HT1080 (cell line): ENCODE measurements around the gene CRAMP1. TPM values are rescaled to one million over a fixed set of nuclear protein-coding genes. Genes with fewer than 3 reads are reported as not detected.
"Not testable (repeated sequence)": the region's sequence is repeated elsewhere in the genome, so short reads cannot be mapped to it uniquely, and the experiment has no call there.

Source experiments
- DNase-seq: peaks from one replicate; pipeline ENCODE4 v3.0.0-alpha.2; 2015; ENCODE audit warnings: low read depth
- polyA plus RNA-seq, 2 experiments: library from polyadenylated mRNA; depleted of rRNA; stranded (reverse); fragments of >200 nt; gene quantifications; 2 replicates each; pipeline ENCODE4 v1.2.3, GENCODE V29; 2015
- total RNA-seq: library from RNA; depleted of rRNA; stranded (reverse); fragments of >200 nt; shearing (Covaris generic); gene quantifications from 2 replicates; pipeline ENCODE4 v1.2.3, GENCODE V29; 2014; rRNA removed

Gene CRAMP1
- total RNA-seq, result 5.7 and 7.0 TPM in 2 replicates
- polyA plus RNA-seq (2015; cell fraction: cytosol; rRNA removed), result 6.9 TPM in 2 replicates
- polyA plus RNA-seq (2015; cell fraction: nucleus; rRNA removed), result 20.6 and 24.2 TPM in 2 replicates

- no peak for DNase-seq
Observed at GRCh38 chr16:1612320-1613111, at the start of gene CRAMP1. Gene CRAMP1 (plus strand): TSS chr16:1612360. CDS start chr16:1614640, 2,280 bp downstream.

- no peak for DNase-seq
Observed at GRCh38 chr16:1563786-1564185, 48.4 kb upstream of the CRAMP1 start.

GRCh38 chr16:1564325-1564724, 47.8 kb upstream of the CRAMP1 start:
- DNase-seq, result no peak

- DNase-seq, result no peak
Observed at GRCh38 chr16:1565083-1565805, 46.9 kb upstream of the CRAMP1 start.

DNA sequence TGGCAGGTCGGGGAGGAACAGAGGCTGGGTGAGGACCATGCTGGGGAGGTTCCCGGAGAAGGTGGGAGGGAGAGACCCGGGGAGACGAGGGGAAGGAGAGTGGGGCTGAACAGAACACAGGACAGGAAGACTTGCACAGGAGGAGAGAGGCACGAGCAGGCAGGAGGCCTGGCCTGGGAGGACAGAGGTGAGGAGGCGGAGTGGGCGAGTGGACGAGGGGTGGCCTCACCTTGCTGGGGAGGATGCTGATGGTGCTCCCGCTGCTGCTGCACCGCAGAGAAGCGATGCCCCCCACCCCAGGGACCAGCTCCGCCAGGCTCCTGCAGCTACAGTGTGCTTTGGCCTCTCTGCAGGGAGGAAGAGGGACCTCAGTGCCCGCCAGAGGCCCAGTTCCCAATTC, 44.2 kb upstream of the CRAMP1 start:
- DNase-seq, result no peak

GRCh38 chr16:1571012-1571671, 41.0 kb upstream of the CRAMP1 start:
- DNase-seq, result no peak

- DNase-seq, result peak; percentile 25
Observed at GRCh38 chr16:1572673-1573072, 39.5 kb upstream of the CRAMP1 start.

DNA sequence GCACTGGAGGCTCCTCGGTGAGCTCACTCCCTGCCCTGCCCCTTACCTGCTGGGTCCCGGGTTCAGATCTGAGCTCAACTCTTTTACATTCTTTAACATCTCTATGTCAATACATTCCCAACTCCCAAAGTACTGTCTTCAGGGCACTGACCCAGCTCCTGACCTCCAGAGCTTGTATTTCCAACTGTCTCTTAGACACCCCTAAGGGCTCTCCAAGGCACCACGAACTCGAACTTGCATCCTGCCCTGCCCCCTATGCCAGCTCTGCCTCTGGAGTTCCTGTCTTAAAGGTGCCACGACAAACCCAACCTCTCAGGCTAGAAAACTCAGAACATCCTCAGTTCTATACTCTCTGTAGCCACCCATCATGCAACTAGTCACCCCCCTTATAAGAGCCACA, 38.9 kb upstream of the CRAMP1 start:
- no peak for DNase-seq

GRCh38 chr16:1575578-1575977, 36.6 kb upstream of the CRAMP1 start:
- peak; percentile 47 for DNase-seq

DNA sequence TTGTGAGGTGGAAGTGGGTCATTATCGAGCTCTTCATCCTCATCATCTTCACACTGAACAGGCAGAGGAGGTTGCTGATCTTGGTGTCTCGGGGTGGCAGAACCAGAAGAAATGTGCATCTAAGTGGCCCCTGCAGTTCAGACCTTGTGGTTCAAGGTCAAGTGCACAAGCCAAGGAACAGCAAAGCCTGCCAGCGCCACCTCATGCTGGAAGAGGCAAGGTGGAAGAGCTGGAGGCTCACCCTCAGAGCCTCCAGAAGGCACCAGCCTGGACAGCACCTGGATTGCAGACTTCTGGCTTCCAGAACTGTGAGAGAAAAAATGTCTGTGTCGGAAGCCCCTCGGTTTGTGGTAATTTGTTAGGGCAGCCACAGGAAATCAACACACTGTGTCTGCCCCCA, 32.9 kb upstream of the CRAMP1 start:
- DNase-seq, result no peak

DNA sequence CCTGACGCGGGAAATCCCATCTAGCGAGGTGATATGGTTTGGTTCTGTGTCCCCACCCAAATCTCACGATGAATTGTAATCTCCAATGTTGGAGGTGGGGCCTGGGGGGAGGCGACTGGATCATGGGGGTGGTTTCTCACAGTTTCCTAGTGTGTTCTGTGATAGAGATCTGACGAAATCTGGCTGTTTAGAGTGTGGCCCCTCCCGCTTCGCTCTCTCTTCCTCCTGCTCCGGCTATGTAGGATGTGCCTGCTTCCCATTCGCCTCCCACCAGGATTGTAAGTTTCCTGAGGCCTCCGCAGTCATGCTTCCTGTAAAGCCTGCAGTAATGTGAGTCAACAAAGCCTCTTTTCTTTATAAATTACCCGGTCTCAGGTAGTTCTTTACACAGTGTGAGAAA, 31.9 kb upstream of the CRAMP1 start:
- DNase-seq, result peak; percentile 10

DNA sequence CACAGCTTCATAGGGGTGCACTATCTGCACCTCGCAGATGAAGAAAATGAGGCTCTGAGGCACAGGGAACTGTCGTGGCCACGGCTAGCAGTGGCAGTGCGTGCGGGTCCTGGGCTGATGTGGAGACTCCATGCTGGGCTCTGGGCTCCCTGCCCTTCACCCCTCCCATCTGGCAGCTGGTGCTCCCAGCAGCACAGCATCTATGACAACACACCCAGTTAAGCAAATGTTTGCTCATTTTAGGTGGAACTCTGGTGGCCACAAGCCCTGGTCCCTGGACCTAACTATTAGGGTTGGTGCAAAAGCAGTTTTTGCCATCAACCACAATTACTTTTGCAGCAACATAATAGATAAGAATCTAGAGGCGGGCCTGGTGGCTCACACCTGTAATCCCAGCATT, 31.2 kb upstream of the CRAMP1 start:
- DNase-seq, result no peak

GRCh38 chr16:1581804-1582203, 30.4 kb upstream of the CRAMP1 start:
- no peak for DNase-seq

DNA sequence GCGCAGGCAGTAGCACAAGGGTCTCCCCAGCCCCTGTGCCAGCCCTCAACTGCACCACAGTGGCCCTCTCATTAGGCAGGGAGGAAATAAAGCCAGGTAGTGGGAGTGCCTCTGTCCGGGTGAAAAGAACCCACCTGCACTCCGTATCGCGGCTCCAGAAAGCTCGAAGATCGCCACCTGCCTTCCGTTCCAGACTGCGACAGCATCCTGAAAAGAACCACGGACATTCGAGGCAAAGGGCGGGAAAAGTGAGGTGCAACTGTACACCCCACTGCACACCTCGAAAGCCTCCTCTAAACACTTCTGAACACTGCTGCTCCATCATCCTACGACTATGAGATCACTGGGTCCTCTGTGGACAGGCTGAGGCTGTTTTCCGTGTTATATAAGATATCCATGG, 29.0 kb upstream of the CRAMP1 start:
- DNase-seq, result no peak

DNA sequence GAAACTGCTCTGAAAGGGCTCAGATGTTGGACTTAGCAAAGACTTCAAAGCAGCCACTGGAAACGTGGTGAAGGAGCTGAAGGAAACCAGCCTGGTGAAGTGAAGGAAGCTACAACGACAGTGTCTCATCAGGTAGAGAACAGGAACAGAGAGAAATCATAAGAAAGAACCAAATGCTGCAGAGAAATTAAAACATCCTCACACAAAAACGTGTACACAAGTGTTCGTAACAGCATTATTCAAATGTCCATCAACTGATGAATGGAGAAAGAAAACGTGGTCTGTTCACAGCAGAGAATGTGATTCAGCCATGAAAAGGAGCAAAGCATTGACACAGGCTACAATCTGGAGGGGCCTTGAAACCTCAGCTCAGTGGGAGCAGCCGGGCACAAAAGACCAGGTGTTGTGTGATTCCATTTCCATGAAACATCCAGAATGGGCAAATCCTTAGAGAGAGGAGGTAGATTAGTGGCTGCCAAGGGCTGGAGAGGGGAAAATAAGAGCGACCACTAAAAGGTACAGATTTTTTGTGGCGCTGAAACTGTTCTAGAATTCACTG, 27.2 kb upstream of the CRAMP1 start:
- DNase-seq, result no peak

DNA sequence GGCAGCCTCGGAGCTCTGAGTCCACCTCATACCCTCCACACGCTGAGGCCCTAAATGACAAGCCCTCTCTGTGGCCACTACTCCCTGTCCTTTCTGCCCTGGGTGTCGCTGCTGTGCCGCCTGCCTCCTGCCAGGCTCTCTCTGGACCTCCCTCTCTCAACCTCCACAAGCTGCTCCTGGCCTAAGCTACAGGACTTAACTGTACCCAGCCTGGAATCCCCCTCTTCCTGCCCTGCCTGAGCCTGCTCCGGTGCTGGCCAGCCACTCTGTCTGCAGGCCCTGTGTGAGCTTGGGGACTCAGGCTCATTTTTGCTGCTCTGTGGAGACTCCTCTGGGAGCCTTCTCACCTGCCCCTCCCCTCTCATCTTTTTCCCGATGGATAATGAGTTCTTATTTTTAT, 21.8 kb upstream of the CRAMP1 start:
- no peak for DNase-seq

GRCh38 chr16:1590930-1591705, 21.0 kb upstream of the CRAMP1 start:
- no peak for DNase-seq

DNA sequence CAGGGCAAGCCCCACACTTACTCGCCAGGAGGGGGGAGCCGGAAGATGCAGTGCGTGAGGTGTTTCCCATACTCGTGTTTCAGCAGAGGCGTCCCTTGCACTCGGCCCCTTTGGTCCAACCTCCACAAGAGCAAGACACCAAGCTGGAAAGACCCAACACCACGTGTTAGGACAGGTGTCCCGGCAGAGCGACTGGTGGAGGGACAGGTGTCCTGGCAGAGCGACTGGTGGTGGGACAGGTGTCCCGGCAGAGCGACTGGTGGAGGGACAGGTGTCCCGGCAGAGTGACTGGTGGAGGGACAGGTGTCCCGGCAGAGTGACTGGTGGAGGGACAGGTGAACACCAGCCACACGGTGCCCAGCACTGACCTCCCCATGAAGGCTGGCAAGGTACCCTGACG, 19.7 kb upstream of the CRAMP1 start:
- DNase-seq, result no peak

DNA sequence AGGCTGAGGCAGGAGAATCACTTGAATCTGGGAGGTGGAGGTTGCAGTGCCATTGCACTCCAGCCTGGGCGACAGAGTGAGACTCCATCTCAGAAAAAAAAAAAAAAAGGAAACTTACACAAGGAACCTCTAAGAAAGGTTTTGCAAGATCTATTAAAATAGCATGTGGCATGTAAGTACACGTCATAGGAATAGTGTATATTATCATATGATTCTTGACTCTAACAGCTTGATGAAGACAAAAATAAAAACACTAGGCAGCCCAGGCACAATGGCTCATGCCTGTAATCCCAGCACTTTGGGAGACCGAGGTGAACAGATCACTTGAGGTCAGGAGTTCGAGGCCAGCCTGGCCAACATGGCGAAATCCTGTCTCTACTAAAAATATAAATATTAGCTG, 16.6 kb upstream of the CRAMP1 start:
- not testable (repeated sequence) for DNase-seq

GRCh38 chr16:1596516-1596915, 15.6 kb upstream of the CRAMP1 start:
- no peak for DNase-seq

GRCh38 chr16:1597154-1597553, 15.0 kb upstream of the CRAMP1 start:
- no peak for DNase-seq
